ENCODE results near the gene CBARP.

DNA sequence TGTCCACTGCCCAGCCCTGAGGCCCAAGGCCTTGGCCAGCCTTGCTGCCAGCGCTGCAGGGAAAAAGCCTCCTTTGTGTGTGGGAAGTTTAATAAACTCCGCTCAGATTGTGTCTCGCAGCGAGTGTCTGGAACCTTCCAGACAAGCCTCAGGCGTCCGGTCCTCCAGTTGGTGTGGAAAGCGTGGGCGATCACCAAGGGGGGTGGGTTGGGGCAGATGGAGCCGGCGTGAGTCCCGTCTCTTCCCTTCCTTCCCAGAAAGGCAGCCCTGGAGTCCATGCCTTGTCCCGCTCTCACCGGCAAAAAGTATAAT is 27.6 kb downstream of the CBARP start:
- TF ChIP-seq, protein P1, sequence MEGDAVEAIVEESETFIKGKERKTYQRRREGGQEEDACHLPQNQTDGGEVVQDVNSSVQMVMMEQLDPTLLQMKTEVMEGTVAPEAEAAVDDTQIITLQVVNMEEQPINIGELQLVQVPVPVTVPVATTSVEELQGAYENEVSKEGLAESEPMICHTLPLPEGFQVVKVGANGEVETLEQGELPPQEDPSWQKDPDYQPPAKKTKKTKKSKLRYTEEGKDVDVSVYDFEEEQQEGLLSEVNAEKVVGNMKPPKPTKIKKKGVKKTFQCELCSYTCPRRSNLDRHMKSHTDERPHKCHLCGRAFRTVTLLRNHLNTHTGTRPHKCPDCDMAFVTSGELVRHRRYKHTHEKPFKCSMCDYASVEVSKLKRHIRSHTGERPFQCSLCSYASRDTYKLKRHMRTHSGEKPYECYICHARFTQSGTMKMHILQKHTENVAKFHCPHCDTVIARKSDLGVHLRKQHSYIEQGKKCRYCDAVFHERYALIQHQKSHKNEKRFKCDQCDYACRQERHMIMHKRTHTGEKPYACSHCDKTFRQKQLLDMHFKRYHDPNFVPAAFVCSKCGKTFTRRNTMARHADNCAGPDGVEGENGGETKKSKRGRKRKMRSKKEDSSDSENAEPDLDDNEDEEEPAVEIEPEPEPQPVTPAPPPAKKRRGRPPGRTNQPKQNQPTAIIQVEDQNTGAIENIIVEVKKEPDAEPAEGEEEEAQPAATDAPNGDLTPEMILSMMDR (IDR thresholded peaks at IDR 0.05), result no peak
- no peak for TF ChIP-seq POLR2AphosphoS5 (IDR thresholded peaks at IDR 0.05)
- TF ChIP-seq EP300 (IDR thresholded peaks at IDR 0.05), result no peak

Data from upper lobe of left lung (tissue), 4 donors.